Ureter (tissue), 1 donor: ENCODE measurements around the gene RAPGEF1. TPM values are rescaled to one million over a fixed set of nuclear protein-coding genes. Genes with fewer than 3 reads are reported as not detected.
A peak's percentile ranks its signal among the peaks of the same experiment; 100 is the strongest.

ENCODE experiments used
- DNase-seq: peaks from one replicate; pipeline ENCODE4 v3.0.0-alpha.2; 2020; ENCODE audit warnings: low spot score
- total RNA-seq: library from RNA; stranded (reverse); gene quantifications from one replicate; pipeline ENCODE4 v1.2.4, GENCODE V29; 2023
- donor health status: DM: yes; HTN: yes; CAD: no.

Gene RAPGEF1
- total RNA-seq, 1 donor from 2014 or later = 64.9 TPM

DNA sequence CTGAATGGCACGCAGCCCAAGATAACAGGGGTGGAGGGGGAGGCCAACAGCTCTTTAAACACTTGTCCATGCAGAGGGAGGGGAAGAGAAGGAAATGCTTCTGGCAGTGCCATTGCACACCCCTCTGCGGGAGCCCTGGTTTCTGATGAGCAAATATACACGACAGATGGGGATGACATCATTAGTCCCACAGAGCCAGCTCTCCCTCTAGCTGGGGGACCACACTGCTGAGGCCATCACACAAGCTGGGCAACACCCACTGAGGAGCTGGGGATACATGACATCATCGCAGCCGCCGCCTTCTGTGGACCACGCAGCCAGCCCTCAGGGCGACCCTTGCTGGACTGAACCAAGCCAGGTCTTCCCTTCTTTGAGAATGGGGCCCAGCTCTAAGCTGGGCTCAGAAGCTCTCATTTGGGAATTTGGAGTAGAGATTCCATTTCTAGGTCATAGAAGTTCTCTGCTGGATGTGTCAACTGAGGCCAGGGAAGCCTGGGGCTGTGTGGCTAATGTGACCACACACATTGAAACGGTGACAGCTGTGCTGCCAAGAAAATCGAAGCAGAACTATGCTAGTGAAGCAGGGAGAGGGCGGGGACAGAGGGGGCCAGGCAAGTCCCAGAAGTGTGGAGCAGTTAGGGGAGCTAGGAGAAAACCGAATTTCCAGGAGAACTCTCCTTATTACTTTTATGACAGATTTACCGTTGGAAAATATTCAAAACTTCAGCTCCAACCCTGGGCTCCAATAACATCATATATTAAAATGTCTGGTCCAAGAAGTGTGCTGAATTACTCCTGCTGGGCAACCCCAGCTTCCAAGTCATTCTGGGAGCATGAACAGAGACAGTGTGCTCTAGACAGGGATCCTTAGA lies 115.0 kb downstream of the RAPGEF1 start:
- no peak for DNase-seq

DNA sequence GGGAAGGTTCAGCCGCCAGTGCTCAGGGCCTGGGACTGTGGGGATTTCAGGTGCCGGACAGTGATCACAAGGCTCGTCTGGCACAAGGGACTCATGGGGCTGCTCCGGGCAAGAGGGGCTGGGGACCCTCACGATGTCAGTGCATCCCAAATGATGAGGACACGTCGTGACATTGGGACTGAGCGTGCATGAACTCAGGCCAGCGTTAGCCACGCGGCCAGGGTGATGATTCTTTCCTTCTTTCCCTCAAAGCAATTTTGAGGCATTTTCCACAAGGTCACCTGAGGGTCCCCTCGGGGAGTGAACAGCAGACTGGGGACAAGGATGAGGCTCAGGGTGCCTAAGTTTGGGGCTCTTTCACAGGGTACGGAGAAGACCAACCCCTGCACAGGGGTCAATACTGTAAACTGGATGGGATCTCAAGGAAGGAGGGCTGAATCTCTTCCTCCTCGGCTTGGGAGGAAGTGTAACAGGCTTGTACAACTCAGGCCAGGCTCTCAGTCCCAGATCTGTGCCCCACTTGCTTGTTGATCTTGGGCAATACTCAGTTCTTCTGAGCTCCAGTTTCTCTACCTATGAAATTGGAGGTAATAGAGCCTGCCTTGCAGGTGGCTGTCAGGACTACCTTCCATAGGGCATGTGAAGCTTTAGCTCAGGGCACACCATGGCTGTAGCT lies 116.1 kb downstream of the RAPGEF1 start:
- no peak for DNase-seq

DNA sequence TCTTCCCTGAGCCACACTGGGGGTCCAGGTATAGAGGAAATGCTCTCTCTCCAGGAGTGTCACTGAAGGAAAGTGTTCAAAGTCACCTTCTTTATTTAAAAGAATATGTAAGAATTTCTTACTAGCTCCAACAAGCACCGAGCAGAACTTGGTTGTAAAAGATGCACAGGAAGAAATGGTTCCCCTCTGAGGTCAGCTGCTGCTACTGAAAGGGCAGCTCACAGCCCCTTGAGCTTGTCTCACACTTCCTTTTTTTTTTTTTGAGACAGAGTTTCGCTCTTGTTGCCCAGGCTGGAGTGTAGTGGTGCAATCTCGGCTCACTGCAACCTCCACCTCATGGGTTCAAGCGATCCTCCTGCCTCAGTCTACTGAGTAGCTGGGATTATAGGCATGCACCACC lies 117.4 kb downstream of the RAPGEF1 start:
- DNase-seq = no peak

DNA sequence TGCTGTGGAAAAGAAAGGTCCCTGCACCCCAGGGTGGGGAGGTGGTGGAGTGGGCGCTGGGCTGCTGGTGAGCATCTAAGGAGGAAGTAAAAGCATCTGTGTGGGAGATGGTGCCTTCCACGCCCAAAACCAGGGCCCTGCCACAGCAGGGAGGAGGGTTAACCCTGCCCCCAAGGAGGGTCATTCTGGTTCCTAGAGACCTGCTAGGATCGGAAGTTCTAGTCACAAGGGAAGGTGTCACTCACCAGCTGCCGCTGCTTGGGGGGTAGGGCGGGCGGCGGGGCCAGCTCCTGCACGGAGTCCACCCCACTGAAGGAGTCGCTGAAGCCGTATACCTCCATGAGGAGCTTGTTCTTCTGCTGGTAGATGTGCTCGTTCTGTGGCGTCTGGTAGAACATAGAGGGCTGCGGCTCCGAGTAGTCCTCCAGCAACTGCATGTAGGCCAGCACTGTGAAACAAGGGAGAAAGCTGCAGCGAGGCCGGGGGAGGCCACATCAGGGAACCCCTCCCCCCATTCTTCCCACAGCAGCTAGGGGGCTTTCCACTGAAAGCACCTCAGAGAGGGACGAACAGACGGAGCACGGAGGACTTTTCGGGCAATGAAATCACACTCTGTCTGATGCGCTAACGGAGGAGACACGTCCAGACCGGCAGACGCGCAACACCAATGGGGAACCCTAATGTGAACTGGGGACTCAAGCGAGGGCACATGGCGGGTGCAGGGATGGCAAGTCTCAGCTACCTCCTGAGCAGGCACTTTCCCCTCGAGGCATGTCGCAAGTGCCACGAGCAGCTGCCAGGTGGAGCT lies 118.1 kb downstream of the RAPGEF1 start:
- no peak for DNase-seq

DNA sequence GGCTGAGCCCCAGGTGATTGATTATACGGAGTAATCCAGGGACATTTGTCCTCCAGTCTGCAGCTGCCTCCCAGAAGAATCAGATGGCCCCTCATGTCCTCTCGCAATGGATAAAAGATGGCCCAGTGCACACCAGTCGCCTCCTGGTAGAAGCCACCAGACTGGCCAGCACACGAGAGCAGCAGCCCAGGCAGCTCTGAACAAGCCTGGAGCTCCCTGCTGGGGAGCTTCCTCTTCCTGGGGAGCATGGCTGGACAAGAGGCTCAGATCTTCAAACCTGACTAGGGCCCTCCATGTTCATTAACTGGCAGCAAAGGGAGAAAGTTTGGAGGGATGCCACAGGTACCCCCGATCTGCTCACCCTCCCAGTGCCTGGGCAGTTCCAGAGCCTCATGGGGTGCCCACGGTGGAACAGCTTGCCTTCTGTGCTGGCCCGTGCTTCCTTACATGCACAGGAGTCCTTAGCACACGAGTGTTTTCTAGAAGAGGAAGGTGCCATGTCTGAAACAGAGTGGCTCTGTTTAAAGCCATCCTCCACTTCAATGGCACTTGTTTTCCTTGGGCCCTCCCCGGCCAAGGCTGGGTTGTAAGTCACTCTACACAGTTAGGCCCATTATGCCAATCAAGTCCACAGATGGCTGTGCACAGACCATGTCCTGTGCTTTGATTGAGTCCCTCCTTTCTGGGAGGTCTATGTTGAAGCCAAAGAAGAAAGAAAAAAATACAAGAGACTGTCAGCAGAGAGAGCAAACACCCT lies 118.9 kb downstream of the RAPGEF1 start:
- DNase-seq = no peak

DNA sequence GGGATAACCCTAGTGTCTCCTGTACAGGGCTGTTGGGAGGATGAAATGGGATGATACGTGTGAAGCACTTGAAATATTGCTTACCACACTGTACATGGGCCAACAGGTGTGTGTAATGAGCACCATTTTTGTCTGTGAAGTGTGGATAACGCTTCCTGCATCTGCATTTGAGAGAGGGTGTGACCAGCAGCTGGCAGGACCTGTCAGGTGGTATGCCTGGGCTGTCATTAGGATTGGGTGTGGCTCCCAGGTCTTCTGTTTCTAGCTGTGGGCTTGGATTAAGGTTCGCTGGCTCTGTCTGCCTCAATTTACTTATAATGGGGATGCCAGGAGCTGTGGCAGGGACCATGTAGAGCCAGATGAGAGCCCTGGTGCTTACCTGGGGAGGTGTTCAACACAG lies 120.2 kb downstream of the RAPGEF1 start:
- DNase-seq = no peak

DNA sequence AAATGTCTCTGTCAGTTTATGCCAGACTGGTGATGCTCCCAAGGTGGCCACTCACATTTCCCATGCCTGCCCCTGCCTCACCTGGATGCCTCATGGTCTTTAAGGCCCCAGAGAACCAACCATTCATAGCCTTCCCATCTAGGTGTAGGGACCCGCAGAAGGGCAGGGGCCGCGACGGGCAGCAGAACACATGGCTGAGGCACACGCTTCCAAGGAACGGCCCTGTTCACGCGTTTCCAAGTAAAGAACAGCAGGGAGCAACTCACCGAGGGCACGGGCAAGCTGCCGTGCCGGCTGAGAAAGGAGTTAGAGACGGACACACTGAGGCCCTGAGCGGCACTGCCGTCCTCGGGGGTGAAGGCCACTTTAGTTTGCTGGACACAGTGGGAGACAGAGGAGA lies 121.1 kb downstream of the RAPGEF1 start:
- no peak for DNase-seq

DNA sequence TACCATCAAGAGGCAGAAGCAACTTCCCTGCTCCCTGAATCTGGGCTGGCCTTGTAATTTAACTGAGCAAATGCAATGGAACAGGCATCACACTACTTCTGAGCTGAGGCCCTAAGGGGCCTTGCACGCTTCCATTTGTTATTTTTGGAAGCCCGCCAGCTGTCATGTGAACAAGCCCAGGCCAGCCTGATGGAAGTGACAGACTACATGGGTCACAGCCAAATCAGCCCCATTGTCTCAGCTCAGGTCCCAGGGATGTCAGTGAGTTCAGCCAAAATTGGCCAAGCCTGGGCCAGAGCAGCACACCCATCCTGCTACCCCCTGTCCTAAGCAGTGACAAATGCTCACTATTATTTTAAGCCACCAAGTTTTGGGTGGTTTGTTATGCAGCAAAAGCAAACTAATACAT lies 121.8 kb downstream of the RAPGEF1 start:
- no peak for DNase-seq

DNA sequence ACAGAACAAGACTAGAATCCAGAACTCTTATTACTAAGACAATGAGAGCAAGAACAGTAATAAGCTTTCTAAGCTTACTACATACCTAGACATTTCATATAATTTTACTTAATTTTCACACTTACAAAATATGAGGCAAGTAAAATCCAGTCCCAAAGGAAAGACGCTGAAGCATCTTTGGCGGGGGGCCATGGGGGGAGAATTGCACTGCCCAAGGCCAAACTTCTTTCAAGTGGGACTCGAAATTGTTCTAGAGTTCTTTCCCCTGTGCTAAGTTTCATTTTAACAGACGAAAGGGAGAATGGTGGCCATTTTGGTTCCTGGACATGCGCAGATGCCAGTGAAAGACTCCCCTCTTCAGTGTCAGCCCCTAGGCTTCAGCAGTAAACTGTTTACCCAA lies 122.3 kb downstream of the RAPGEF1 start:
- DNase-seq = no peak

DNA sequence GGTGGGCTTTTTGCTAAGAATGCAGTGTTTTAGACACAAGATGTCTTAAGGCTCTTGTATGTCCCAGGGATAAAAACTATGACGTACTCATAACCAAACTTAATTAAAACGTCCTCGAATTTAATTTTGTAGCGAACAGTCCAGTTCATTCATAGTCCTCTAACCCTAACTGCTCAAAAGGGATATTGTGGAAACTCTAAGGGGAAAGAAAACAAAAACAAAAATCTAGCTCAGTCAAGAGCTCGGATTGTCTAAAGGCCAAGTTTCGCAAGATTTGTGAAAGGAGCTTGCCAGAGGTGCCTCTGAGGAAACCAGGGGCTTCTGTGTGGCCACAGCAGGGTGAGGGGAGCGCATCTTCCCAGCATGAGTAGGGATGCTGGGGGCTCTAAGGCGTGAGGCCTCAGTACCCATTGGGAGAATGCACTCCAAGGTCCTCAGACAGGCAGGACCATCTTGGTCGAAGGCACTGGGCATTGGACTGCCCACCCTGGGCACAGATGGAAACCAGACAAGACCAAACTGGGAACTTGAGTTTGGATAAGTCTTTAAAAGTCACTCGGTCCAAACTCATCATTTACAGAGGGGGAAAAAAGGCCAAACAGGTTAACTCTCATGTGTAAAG lies 122.8 kb downstream of the RAPGEF1 start:
- no peak for DNase-seq

DNA sequence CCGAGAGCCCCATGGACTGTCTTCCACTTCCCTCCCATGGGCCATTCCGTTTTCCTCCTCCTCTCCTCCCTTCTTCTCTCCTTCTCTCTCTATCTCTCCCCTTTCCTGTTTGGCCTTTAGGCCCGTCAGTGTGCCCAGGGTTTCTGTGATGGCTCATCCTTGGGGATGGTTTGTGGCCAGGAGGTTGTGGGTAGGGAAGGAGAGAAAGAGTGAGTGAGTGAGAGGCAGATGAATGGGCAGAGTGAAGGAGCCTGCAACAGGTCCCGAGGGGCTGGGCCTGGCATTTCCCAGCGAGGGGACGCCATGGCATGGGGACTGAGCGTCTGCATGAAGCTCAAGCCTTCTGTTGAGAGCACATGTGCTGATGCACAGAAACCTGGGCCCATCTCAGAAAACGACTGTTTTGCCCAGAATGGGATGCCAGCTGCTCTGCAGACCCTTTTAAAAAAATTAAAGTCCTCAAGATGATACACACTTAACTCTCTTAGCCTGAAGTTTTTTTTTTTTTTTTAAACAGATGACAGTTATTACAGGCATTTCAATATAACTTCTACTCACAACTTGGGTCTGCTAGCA lies 125.4 kb downstream of the RAPGEF1 start:
- DNase-seq = no peak

DNA sequence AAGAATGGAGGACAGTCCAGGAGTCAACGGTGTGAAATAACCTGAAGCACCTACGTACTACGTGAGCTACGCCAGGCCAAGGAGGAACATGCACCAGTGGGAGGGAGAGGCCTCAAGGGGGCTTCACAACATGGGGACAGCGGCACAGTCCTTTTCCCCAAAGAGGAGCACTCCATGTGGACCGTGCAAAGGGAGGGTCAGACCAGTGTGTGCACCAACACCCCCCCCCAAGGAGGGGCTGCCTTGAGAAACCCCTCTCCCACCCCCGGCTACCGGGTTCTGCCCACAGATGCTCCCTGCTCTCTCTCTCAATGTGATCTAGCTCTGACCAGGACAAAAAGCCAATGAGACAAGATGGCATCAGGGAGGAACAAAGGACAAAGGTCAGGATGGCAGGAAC lies 126.0 kb downstream of the RAPGEF1 start:
- no peak for DNase-seq

DNA sequence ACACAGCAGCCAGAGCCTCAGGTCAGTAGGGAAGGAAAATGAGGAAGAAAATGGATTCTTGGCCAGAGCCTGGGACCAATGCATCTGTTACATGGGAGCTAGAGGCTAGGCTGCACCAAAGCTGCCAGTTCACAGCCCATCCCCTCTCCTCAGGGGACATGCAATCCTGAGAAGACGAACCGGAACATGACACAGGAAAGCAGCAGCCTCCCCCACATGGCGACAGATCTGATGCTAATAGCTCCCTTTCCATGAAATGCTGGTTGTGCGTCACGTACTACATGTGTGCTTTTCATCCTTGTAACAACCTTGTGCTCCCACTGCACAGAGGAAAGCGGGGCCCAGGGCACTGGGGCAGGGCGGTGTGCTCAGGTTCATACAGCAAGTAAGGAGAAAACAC lies 127.0 kb downstream of the RAPGEF1 start:
- no peak for DNase-seq

DNA sequence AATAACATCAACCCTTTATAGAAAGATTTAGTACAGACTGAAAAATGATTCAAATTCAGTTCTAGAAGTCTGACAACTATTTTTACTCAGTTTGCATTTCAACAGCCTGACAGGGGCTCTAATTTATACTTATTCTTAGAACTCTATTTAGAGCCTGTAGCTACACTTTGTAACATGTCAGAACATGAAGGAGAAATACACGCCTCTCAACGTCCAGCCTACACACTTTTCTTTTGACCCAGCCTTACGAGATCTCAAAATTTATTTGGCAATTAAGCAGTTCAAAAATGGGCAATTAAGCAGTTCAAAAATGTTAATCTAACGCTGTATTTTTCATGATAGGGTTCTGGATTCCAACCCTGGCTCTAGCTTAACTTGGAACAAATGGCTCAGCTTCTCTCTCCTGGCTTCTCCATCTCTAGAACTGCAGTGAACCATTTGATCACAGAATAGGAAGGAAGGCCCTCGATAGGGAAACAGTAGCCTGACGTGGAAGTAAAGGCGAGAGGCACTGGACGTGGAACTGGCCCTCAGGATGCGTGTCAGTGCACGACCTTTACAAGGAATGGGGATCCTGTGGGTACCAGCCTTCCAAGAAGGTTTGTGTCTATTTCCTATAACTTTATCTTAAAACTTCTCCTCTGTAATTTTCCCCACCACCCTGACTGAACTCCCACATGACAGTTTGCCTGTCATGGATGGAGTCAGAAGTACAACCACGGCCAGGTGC lies 128.1 kb downstream of the RAPGEF1 start:
- DNase-seq = no peak

DNA sequence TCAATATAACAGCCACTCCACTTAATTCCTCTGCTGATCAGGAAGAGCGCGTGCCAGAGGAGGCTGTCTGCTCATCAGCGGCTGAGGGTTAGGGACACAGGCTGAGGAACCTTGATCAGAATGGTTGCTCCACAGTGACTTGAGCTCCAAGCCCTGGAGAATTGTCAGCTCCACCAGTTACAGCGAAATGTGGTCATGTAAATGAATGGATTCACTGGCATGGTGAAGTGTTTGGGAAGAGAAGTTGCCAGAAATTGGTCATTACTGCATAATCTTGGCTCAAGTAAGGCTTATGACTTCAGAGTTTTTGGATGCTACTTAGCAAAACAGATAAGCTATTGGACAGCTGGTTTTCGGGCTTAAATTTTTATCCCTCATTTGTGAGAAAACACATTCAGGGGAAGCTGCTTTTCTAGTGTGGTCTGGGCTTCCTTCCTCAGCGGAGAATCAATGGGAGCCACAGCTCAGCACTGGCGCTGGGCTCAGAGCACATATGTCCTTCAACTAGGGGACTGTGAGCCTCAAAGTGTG lies 129.6 kb downstream of the RAPGEF1 start:
- DNase-seq = no peak

DNA sequence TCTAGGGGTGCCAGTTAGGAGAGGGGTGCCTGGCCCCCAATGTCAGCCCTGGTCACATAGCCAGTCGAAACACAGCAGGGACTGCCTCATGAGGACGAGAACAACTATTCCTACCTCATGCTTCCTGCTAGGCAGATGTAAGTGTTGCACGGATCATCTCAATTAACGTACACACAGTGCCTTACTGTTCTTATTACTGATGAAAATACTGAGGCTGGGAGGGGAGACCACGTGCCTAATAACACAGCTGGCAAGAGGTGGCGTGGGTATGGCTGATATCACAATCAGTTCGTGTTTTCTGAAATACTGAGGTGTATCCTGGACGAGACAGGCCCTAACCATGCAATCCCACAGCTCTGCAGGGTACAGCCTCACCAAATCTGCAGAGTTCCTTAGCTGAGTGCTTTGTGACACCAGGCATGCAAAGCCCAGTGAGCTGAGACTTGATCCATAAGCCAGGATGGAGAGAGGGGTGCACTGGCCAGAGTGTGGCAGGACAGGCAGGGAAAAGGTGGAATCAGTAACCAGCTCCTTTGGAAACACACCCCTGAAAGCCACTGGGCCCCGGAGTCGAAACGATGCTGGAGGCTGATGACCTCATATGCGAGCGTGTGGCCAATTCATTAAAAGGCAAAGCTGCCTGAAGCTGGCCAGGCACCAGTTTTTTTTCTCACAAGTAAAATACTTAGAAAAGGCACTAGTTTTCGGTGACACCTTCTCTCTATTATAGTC lies 130.6 kb downstream of the RAPGEF1 start:
- DNase-seq = no peak

DNA sequence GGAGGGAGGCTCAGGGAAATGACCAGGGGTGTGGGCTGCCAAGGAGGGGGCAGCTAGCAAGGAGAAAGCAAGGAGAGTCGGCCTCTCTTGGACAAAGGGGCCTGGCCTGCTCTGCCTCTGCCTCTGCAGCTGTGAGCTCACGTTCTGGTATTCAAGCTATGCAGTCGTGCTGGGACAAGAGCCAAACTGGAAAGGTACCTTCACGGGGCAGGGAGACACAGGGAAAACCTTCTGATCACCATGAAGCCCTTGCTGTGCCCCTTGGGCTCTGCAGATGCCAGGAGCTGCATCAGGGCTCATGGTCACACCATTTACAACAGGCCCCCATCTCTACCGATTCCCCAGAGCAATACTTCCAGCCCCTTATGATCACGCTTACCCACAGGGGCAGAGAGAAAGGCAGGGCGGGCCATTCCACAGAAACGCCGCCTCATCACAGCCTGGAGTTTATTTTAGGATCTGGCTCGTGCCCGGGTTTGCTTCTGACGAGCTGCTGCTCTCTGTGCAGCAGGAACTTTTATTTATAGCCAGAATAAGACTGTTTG lies 131.3 kb downstream of the RAPGEF1 start:
- peak; percentile 77 for DNase-seq

DNA sequence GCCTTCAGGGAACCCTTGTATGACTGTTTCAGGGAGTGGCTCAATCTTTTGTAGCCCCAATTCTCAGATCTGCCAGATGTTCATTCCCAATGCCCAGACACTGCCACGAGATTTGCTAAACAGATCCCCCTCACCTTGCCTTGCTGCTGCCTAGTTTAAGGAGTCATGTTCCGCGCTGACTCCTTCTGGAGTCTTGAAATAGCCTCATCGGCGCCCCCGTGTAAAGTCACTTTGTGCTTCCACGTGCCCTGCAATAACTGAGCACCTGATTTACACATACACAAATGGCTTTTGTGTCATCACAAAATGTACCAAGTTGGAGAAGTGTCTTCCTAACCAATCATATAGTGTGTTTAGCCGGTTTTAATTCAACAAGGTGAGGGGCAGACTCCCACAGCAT lies 132.3 kb downstream of the RAPGEF1 start:
- DNase-seq = no peak
